Stimulated activated CD8-positive, alpha-beta memory T cell treated with anti-CD3 and anti-CD28 coated beads, Interleukin-7, amount 100 ng/mL, for 48 hours (primary cell): ENCODE results near the gene L1TD1.
"Not testable (repeated sequence)": the region's sequence is repeated elsewhere in the genome, so short reads cannot be mapped to it uniquely, and the experiment has no call there.

Source experiments
- DNase-seq, 2 donors: peaks; one replicate each; pipeline ENCODE4 v3.0.0-alpha.2; 2020; ENCODE audit warnings: low read depth in 1 of 2; ENCODE audit errors: extremely low read depth in 1 of 2

Gene L1TD1

DNA sequence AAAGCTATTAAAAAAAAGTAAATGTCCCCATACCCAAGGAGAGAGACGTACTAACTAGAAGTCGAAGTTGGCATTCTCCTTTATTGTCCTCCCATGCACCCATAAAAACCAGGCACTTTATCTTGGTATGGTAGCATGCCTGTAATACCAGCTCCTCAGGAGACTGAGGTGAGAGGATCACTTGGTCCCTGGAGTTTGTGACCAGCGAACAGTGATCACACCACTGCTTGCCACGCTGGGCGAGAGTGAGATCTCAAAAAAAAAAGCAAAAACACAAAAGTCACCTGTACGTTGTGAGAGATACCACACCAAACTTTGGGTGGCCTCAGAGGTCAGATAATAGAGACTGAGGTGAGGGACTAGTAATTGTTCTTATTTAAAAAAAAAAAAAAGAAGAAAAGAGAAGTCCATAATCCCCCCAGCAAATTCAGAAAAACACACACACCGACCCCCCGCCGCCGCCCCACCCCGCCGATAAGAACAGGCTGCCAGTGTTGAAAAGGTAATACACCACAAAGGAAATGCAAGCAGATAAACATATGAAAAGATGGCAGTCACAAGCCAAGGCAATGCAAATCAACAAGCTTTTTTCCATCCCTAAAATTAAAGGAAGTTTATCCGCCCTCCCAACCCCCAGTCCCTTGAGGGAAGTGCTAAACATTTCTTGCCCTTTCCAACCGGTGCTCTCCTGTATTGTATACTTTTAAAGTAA is 3.6 kb downstream of the L1TD1 start:
- no peak for DNase-seq

DNA sequence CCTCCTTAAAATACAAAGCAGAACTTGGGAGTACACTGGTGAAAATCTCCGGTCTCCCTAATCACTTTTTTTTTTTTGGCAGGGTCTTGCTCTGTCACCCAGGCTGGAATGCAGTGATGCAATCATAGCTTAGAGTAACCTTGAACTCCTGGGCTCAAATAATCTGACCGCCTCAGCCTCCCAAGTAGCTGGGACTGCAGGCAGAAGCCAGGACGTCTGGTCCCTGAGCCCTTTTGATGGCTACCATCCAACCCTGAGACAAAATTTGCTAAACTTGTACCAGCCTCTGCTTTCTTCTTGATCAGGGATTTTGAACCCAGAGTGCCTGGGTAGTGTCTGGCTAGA is 4.1 kb downstream of the L1TD1 start:
- no peak for DNase-seq

DNA sequence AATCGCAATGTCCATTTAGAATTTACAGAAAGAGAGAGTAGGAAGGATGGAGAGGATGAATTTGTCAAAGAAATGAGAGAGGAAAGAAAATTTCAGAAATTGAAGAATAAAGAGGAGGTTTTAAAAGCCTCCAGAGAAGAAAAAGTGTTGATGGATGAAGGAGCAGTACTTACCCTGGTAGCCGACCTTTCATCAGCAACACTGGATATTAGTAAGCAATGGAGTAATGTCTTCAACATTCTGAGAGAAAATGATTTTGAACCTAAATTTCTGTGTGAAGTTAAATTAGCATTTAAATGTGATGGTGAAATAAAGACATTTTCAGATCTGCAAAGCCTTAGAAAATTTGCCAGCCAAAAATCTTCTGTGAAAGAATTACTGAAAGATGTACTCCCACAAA is 12.5 kb downstream of the L1TD1 start:
- no peak for DNase-seq

DNA sequence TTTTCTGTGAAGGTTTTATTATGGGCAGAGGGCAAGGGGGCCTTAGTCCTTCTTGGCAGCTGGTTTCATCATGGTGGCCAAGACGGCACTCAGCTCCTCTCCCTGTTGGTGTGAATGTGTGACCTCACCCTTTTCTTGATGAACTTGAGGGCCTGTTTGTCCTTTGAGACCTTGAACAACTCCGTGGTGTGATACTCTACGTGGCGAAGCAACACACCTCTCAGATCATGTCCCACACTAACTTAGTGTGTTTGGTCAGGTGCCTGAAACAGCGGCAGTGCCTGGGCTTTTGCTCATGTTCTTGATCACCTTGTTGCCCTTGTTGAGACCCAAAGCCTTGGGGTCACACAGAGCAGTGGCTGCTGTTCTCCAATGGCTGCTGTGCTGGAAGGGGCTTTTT is 13.4 kb downstream of the L1TD1 start:
- DNase-seq: no peak

DNA sequence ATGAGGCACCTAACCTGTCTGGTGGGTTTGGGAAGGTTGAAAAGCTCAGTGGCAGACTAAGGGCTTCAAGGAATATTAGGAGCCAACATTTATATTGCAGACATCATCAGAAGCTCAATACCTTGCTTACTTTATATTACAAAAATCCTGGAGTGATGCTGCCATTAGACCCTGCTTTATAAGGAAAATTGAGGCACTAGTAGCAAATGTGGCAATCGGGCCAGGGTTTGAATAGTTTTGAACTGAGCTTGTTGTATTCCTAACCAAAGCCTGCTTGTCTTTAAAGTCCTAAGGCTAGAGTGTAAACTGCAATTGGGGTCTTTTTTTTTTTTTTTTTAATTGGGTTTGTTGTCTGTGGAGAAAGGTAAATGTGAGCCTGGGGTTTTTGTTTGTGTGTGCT is 14.3 kb downstream of the L1TD1 start:
- no peak for DNase-seq

DNA sequence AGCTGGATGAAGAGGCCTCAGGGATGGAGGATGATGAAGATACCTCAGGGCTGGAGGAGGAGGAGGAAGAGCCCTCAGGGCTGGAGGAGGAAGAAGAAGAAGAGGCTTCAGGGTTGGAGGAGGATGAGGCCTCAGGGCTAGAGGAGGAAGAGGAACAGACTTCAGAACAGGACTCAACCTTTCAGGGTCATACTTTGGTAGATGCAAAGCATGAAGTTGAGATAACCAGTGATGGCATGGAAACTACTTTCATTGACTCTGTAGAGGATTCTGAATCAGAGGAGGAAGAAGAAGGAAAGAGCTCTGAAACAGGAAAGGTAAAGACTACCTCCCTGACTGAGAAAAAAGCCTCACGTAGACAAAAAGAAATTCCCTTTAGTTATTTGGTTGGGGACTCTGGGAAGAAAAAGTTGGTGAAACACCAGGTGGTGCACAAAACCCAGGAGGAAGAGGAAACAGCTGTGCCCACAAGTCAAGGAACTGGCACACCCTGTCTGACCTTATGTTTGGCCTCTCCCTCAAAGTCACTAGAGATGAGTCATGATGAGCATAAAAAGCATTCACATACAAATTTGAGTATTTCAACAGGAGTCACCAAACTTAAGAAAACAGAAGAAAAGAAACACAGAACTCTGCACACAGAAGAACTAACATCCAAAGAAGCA is 15.4 kb downstream of the L1TD1 start:
- no peak for DNase-seq

DNA sequence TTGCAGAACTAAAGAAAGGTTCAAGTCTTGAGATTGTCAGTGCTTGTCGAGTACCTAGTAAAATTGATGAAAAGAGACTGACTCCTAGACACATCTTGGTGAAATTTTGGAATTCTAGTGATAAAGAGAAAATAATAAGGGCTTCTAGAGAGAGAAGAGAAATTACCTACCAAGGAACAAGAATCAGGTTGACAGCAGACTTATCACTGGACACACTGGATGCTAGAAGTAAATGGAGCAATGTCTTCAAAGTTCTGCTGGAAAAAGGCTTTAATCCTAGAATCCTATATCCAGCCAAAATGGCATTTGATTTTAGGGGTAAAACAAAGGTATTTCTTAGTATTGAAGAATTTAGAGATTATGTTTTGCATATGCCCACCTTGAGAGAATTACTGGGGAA is 16.3 kb downstream of the L1TD1 start:
- DNase-seq: no peak

DNA sequence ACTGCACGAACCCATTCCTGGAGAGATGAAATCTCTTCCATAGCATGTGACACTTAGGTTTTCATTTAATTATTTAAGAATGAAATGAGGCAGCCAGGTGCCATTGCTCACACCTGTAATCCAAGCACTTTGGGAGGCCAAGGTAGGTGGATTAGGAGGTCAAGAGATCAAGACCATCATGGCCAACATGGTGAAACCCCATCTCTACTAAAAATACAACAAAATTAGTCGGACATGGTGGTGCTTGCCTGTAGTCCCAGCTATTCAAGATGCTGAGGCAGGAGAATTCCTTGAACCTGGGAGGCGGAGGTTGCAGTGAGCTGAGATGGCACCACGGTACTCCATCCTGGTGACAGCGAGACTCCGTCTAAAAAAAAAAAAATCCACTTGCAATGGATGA is 17.8 kb downstream of the L1TD1 start:
- DNase-seq: no peak

DNA sequence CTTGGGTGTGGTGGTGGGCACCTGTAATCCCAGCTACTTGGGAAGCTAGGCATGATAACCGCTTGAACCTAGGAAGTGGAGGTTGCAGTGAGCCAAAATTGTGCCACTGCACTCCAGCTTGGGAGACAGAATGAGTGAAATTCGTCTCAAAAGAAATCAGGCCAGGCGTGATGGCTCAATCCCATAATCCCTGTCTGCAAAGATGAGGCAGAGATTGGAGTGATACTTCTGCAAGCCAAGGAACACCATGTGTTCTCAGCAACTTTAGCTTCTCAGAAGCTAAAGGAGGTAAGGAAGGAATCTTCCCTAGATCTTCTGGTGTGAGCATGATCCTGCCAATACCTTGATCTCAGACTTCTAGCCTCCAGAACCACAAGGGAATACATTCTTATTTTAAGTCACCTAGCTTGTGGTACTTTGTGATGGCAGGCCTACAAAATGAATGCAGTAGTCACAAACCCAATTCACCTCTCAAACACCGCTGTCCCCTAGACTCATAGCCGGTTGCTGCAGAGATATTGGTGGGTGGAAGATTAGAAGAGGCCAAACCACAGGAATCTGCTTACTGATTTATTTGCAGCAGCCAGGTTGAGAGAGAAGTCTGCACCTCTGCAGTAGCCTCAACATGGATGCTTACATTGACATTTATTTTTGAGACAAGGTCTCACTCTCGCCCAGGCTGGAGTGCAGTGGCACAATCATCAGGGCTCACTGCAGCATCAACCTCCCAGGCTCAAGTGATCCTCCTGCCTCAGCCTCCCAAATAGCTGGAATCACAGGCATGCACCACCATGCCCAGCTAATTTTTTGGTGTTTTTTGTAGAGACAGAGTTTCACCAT is 18.6 kb downstream of the L1TD1 start:
- DNase-seq: no peak

DNA sequence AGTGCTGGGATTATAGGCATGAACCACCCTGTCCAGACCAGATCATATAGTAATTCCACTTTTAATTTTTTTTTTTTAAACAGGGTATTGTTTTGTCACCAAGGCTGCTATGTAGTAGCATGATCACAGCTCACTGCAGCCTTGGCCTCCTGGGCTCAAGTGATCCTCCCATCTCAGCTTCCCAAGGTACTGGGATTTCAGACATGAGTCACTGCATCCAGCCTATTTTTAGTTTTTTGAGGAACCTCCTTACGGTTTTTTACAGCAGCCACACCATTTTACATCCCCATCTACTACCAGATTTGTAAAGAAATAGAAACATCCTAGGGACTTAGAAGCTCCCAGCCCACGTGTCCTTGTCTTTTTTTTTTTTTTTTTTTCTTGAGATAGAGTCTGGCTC is 24.0 kb downstream of the L1TD1 start:
- DNase-seq: no peak

DNA sequence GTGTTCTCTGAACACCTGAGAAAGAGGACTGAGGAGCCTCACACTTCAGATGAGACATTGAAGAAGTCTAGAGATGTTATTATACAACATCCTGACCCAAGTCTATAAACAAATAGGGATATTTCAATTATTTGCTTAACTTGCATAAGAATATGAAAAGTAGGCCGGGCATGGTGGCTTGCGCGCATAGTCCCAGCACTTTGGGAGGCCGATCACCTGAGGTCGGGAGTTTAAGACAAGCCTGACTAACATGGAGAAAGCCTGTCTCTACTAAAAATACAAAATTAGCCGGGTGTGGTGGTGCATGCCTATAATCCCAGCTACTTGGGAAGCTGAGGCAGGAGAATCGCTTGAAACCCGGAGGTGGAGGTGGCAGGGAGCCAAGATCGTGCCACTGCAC is 25.8 kb downstream of the L1TD1 start:
- not testable (repeated sequence) for DNase-seq

DNA sequence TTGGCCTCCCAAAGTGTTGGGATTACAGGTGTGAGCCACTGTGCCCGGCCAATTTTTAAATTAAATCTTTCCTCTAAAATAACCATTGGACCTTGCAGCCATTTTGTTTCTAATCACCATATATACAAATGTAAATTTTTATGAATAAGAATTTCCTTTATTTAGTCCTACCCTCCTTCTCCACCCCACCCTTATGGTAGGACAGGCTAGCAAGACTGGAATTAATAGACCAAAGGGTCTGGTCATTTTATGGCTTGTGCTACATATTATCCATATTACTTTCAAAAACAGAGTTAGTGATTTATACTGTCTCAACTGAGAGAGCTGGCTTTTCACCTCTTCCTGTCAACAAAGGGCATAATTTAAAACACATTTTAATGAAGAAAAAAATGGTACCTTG is 26.5 kb downstream of the L1TD1 start:
- DNase-seq: no peak

DNA sequence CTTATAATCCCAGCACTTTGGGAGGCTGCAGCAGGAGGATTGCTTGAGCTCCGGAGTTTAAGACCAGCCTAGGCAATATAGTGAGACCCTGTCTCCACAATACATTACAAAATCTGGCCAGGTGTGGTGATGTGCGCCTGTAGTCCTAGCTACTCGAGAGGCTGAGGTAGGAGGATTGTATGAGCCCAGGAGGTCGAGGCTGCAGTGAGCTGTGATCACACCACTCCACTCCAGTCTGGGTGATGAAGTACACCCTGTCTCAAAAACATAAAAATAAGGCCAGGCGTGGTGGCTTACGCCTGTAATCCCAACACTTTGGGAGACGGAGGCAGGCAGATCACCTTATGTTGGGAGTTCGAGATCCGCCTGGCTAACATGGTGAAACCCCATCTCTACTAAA is 27.7 kb downstream of the L1TD1 start:
- no peak for DNase-seq

DNA sequence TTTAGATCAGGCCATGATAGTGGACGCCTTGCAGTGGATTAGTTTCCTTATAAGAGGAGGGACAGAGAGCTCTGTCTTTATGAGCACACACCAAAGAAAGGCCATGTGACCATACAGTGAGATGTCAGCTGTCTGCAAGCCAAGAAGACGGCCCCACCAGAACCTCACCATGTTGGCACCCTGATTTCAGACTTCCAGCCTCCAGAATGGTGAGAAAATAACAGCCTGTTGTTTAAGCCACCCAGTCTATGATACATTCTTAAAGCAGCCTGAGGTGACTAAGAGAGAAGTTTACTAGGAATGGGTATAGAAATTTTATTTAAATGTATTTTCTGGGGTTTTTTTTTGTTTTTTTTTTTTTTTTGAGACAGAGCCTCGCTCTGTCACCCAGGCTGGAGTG is 29.5 kb downstream of the L1TD1 start:
- DNase-seq: no peak

DNA sequence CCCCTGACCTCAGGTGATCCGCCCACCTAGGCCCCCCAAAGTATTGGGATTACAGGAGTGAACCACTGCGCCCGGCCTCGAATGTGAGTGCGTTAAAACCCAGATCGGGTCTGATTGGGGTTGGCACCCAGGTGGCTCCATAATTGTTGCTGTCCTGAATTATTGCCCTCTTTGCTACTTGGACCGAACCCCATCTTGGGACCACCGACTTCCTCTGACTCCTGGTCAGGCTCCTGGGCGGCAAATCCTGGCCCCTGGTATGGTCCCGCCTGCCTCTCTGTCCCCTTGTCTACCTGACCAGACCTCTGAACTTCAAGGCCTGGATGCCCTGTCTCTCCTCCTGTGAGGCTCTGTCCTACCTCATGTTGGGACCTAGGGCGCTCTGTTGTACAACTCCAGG is 32.8 kb downstream of the L1TD1 start:
- no peak for DNase-seq

DNA sequence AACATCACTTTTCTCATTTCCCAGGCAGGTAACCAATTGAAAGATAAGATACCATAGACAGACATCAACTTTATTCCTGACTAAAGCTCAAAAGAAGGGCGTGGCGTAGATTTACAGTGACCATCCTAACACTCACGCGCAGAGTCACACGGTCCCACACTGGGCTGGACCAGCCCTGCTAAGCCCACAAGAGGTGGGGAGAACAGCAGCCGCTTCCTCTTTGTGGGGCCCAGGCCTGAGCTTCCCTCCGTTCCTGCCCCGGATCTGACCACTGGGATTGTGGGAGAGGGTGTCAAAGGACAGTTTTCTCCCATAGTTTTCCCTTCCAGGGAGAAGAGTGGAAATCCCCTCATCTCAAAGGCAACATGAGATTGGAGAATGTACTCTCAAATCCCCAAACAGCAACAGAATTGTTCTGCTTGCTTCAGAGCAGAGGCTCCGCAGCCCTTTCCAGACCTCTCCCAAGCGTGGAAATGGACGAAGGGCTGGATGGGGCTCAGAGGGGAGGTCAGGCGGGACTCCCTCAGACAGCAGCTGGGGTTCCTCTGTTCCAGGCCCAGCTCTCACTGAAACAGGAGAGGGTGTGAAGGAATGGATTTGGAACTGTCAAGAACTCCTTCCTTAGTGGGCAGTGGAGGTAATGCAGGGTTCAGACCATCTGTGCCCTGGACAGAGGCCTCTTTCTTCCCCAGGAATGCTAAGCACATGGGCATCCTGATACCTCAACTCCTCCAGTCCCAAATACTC is 33.7 kb downstream of the L1TD1 start:
- no peak for DNase-seq

DNA sequence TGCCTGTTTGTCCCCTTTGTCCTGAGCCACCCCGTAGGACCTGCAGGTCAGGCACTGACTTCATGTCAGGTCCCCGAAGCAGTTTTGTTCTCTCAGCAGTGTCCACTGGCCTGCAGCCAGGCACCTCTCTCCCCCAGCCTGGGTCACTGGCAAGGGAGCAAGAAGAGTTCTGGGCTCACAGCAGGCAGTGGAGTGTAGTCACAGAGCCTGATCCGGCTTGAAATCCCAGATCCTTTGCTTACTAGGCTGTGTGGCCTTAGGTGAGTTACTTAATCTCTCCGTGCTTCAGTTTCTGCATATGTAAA is 34.2 kb downstream of the L1TD1 start:
- DNase-seq: no peak

DNA sequence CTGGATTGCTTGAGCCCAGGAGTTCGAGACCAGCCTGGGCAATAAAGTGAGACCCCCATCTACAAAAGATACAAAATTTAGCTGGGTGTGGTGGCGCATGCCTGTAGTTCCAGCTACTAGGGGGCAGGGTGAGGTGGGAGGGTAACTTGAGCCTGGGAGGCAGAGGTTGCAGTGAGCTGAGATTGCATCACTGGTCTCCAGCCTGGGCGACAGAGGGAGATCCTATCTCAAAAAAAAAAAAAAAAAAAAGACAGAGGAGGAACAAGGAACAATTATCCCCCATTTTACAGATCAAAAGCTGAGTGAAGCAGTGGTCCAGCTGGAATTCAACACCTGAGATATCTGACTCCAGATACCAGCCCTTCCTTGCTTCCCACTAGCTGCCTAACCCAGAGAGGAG is 34.8 kb downstream of the L1TD1 start:
- no peak for DNase-seq

DNA sequence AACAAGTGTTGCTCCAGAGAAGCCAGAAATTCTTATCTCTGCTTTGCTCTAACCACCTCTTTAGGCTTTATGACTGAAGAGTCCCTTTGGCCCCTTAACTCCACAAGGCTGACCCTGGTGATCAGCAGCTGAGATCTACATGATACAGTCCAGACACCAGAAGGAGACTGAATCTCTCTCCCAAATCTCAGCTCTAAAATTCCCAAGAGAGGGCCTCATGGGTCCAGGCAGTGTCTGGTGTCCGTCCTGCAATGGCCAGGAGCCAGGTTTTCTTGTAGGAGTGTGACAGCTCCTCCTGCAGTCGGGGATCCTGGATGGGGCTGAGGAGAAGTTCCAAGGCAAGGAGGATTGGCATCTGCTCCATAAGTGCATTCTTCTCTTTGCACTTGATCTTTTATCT is 35.3 kb downstream of the L1TD1 start:
- no peak for DNase-seq

DNA sequence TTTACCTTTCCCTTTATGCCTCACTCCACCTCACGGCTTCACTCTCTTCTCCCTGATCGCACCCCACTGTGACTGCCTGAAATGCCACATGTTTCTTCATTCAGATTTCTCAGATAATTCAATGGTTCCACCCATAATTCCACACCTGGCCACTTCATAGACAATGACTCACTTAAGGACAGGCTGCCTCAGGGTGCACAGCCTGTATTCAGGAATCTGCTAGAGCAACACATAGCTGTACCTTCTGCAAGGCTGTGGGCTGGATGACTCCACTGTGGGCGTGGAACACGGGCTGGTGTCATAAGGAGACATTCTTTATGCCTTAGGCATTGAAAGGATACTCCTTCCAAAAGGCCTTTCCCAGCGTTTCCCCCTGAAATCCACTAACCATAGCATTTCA is 36.1 kb downstream of the L1TD1 start:
- no peak for DNase-seq

DNA sequence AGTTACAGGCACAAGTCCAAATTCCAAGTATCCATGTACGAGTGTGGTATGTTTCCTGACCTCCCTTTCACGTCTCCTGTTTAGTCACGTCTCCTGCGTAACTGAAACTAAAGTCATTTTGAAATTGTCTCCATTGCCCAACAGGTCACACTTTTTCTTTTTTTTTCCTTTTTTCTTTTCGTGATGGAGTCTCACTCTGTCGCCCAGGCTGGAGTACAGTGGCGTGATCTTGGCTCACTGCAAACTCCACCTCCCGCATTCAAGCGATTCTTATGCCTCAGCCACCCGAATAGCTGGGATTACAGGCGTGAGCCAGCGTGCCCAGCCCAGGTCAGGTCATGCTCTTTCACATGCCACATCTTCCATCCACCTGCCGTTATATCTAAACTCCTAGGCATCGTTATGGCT is 38.2 kb downstream of the L1TD1 start:
- DNase-seq: no peak
